T-helper 2 cell treated with Interferon-gamma antibody and Interleukin-4, amounts not matched to agents 100 ng/mL and 5 ng/mL, for 36 hours (primary cell): Measurements from ENCODE around the gene BCO2. TPM values are rescaled to one million over a fixed set of nuclear protein-coding genes. Genes with fewer than 3 reads are reported as not detected.
"Not testable (repeated sequence)": the region's sequence is repeated elsewhere in the genome, so short reads cannot be mapped to it uniquely, and the experiment has no call there.

Source experiments
- intact Hi-C: fragments of 100-400 bp; cut with micrococcal nuclease; formaldehyde crosslinking; loops from one replicate; pipeline ENCODE4 v1.15.1; 2023
- total RNA-seq: library from RNA; stranded (reverse); gene quantifications from 2 replicates; pipeline ENCODE4 v1.2.3, GENCODE V29; 2022

The BCO2 gene, protein sequence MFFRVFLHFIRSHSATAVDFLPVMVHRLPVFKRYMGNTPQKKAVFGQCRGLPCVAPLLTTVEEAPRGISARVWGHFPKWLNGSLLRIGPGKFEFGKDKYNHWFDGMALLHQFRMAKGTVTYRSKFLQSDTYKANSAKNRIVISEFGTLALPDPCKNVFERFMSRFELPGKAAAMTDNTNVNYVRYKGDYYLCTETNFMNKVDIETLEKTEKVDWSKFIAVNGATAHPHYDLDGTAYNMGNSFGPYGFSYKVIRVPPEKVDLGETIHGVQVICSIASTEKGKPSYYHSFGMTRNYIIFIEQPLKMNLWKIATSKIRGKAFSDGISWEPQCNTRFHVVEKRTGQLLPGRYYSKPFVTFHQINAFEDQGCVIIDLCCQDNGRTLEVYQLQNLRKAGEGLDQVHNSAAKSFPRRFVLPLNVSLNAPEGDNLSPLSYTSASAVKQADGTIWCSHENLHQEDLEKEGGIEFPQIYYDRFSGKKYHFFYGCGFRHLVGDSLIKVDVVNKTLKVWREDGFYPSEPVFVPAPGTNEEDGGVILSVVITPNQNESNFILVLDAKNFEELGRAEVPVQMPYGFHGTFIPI
- 1.1 and 1.4 TPM in 2 replicates for total RNA-seq

DNA sequence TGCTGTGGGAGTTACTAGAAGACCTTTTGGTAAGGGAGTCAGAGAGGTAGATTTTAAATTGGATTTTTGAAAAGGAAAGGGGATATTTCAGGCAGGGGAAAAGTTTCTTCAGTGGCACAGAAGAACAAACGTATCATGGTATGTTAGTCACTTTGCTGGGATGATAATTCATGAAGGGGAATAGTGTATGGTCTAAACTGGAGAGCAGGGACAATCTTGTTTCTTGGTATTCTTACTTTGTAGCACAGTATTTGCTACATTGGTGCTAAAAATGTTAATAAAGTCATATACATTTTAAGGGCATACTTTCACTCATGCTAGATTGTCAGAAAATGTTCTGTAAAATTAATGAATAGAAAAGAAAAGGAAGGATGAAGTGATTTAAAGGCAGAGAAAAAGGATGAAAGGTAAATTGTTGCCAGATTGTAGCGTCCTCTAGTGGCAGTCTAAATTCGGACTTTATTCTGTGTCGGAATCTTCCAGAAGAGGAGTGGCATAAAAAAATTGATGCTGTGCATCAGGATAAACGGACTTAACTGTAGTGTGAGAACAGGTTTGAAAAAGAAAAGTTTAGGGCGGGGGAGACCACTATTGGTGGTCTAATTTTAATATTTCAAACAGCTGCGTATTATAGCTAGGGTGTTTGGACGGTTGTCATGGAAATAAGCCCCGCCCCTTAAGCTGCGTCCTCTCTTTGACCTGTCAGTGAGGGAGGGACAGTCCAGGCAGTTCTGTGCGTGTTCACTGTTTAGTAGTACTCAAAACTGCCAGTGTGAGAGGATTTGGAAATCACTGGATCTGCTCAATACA is at the start of gene BCO2:
TSS of gene BCO2 (plus strand) at position 724 of the 810 bp plus-strand sequence. CDS start 90 bp downstream, outside the sequence.
- intact Hi-C loops = loop anchor here (5.0 kb wide), 2 partner anchors 63 to 243 kb away; no protein-coding TSS in a partner anchor

DNA sequence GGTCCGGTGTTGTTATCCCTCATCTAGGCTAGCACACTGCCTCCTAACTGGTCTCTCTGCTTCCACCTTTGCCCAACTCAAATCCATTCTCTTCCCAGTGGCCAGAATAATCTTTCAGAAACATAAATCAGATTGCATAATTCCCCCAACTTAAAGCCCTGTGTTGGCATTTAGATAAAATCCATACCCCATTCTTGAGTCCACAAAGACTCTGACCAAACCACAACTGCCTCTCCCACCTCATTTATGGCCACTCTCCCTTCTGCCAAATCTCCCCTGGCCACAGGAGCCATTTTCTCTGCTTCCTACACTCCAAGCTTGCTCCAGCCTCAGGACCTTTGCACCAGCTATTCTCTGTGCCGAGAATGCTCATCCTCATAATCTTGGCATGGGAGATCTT is 48.3 kb upstream of the BCO2 start:
- intact Hi-C loops = no loop called here

DNA sequence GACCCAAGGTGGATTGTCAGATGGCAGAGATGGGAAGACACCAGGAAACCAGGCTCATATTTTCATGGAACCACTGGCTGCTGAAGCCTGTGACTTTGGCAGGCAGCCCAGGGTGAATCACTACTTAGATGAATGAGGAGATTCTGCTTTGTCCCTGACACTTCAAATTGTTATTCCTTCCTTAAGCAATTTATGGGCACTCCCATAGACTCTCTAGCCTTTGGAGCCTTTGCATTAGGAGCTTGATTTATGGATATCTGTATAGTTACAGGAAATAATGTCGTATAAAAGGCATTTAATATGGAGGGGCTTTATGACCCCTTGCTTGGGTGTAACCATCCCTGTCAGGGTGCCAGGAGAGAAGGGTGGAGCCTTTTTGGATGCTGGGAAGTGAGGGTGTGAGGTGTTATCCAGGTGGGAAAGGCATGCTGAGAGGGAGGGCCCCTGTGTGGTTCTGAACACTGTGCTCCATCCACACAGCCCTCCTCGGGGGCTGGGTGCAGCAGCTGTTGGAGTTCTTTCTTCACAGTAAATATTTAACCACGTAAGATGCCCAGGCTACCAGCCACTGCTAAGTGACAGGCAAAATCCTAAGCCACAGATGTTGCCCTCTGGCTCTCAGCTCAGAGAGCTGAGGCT is 46.7 kb upstream of the BCO2 start:
- intact Hi-C loops = no loop called here

DNA sequence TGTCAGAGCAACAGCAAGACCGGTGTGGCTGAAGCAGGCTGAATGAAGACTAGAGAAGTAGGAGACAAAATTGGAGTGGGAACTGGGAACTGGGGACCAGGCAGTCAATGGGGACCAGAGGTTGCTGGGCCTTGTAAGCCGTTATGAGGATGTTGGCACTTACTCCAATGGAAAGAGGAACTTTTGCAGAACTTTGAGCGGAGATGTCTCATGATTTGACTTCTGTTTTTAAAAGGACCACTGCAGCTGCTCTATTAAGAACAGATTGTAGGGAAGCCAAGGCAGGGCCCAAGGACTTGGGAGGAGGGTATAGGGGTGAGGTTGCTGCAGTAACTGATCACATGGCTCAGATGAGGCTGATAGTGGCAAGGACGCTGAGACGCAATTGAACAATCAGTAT is 45.7 kb upstream of the BCO2 start:
- intact Hi-C loops = no loop called here

DNA sequence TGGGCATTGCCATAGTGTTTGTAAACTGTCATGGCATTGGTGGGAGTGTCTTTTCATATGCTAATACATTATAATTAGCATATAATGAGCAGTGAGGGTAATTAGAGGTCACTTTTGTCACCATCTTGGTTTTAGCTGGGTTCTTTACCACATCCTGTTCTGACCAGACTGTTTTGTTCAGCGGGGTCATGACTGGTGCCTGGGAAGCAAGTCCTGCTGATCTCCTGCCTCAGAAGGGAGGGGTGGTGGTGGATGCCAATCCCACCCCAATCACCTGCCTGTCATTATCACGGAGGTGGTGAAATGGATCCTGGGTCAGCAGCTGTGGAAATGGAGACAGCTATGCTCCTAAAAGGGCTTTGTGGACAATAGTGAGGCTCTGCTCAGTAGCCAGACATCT is 42.6 kb upstream of the BCO2 start:
- intact Hi-C loops = no loop called here

DNA sequence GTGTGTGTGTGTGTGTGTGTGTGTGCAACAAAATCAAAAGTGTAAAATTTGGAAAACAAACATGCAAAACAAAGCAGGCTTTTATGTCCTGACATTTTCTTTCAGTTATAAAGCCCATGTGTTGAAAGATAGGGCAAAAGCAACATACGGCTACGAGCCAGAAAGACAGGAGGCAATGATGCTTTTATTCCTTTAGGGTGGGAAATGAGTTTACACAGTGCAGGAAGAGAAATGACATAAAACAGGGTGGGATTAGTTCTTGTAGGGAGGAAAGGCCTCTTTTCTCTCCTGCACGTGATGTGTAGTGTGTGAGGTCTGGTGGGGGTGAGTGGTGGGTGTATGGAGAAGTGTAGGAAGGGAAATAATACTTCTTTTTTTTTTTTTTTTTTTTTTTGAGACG is 40.8 kb upstream of the BCO2 start:
- intact Hi-C loops = no loop called here

DNA sequence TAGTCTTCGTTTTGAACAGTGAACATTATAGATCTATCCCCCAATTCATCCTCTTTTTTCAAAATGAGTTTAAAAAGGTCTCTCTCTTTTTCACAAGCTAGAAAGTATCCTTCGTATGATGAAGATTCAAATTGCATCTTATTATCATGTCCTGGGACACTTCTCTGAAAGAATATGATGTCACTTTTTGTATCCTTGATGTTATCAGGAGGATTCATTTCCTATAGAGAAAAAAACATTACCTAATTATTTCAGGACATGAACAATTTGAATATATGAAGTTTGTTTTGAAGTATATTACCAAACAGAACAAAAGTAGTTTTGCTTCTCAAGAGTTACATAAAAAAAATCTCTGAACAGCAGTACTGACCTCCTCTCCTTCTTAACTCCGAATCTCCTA is 31.7 kb upstream of the BCO2 start:
- intact Hi-C loops = no loop called here

DNA sequence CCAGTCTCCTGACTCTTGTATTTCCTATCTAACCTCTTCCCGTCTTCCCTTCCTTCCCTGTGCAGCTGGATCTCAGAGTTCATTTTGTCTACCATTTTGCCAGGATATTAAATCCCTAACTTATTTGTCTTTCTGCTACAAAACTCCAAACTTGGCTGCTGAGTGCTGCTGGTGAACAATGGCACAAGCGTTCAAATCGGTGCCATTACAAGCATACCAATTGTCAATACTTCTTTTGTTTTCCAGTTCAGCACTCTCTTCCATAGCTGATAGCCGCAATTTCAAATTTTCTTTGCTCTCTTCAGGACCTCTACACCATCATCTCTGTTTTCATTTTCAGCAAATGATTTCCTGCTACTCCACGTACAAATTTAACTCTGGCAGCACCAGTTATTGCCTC is 24.8 kb upstream of the BCO2 start:
- intact Hi-C loops = no loop called here

DNA sequence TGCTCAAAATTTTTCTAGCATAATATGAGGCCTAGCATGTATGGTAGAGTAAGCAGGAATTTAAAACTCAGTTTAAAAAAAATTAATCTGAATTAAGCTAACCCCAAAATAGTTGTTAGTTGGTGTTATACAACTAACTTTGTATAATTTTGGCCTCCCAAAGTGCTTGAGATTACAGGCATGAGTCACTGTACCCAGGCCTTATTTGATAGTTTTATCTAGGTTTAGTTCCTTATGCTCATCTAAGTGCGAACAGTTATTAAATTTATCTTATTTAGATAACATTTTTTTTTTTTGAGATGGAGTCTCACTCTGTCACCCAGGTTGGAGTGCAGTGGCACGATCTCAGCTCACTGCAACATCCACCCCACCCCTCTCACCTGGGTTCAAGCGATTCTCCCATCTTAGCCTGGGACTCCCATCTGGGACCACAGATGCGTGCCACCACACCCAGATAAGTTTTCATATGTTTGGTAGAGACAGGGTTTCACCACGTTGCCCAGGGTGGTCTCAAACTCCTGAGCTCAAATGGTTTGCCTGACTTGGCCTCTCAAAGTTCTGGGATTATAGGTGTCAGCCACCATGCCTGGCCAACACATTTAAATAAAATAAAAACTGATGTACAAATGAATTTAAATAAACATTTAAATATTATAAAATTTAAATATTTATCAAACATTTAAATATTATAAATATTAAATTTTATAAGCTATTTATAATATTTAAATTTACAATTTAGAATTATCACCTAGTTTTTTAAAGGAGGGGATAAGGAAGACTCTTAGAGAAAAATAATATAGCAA is 19.0 kb upstream of the BCO2 start:
- intact Hi-C loops = no loop called here

DNA sequence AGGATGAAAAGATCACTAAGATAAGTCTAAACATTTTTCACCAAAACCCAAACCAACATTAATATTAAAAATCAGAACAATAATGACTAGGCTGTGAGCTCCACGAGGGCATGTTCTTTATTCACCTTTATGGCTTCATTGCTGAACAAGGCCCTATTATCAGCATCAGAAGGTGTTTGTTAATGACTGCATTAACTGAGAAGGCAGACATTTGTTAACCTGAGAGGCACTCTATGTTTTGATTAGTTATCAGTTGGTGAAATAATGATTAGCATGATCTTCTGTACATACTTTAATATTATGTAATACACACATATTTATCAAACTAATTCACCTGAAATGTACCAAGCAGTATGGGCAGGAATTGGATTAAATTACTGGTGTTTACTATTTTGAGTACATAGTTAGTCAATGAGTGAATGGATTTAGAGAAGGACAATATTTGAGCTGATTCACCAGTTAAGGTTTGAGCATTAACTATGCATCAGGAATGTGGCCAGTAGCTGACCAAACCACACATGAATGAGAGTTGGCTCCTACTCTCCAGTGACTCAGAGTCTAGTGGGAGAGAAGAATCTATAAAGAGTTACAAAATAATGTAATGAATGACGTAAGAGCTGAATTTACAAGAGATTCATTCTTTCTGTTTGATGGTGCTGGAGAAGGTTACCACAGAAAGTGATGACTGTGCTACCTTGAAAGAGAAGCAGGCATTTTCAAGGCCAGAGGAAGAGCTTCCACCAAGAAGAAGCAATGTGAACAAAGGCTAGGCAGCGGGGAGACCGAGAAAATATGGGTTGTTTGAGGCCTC is 18.2 kb upstream of the BCO2 start:
- intact Hi-C loops = no loop called here

DNA sequence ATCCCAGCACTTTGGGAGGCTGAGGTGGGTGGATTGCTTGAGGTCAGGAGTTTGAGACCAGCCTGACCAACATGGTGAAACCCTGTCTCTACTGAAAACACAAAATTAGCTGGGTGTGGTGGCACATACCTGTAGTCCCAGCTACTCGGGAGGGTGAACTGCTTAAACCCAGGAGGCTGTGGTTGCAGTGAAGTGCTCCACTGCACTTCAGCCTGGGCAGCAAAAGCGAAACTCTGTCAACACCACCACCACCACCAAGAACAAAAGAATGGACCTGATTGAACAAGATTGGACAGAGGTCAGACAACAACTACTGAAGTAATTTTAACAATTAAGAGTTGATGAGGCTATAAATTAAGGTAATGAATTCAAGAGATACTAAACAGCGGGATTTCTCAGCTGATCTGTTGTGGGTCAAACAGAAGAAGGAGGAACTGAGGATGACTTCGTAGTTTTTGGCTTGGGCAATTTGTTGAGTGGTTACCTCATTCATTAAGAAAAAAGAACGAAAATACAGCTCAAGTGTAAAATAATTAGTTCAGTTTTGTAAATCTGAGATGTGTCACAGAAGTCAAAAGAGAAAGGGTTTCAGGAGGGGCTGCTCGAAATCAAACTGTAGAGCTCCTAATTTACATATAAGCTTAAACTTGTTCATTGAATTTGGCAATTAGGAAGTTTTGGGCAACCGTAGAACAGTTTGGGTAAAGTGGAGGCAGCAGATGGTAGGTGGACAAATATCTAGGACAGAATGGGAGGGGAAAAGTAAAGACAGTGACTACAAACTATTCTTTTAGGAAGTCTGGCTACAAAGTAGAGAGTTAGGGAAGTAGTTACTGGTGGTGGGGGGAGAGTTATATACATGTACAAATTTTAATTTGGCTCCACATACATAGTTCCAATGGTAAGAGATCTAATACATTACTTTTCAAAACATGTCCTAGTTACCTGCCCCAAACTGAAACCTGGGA is 15.9 kb upstream of the BCO2 start:
- intact Hi-C loops = no loop called here

DNA sequence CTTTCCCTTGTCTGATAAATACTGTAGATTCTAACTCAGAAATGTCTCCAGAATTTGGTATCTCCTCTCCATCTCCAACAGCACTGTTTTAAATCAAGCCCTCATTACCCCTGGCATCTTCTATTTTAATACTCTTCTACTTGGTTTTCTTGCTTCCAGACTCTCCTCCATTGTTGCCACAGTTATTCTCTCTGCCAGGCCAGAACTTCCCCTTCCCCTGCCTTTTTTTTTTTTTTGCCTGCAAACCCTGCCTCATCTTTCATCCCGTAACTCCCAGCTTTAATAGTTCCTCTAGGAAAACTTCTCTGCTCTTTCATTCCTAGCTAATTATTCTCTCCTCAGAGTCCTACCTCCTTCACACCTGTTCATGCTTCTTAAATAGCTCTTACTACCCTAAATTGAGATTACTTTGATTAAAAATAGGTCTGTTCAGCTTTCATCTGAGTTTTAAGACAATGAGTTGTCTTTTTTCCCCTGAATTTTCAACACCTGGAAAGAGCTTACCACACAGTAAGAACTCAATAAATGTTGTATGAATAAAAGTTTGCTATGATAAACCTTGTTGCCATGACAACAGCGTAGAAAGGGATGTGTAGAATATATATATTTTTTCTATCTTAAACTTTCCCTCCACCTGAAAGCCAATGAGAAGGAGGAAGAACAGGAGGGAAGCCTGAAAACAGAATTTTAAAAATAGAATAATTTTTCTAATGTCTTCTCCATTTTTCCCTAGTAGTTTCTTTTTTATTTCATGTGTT is 15.0 kb upstream of the BCO2 start:
- intact Hi-C loops = no loop called here

DNA sequence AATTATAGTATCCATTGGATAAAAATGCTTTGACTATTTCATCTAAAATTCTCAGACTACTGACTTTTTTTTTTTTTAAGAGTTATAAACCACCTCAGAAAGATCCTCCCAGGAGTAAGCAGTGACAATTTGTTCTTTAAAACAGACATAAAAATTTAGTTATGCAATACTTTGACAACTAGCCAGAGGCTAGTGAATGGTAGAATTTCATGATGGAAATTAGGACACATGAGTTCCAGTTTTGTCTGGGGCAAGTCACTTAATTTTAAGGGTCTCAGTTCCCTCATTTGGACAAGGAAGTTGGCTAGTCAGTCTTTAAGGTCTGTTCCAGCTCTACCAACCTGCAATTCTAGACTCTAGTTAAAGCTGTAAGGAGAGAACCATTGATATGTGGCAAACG is 14.3 kb upstream of the BCO2 start:
- intact Hi-C loops = no loop called here

DNA sequence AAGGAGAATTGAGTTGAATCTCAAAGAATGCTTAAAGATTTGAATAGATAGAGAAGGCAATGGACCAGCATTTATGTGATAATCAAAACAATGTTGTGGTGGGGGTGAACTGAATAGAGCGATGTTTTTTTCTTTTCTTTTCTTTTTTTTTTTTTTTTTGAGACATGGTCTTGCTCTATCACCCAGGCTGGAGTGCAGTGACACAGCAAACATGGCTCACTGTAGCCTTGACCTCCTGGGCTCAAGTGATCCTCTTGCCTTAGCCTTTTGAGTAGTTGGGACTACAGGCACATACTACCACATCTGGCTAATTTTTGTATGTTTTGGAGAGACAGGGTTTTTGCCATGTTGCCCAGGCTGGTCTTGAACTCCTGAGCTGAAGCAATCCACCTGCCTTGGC is 13.1 kb upstream of the BCO2 start:
- intact Hi-C loops = not testable (repeated sequence)

DNA sequence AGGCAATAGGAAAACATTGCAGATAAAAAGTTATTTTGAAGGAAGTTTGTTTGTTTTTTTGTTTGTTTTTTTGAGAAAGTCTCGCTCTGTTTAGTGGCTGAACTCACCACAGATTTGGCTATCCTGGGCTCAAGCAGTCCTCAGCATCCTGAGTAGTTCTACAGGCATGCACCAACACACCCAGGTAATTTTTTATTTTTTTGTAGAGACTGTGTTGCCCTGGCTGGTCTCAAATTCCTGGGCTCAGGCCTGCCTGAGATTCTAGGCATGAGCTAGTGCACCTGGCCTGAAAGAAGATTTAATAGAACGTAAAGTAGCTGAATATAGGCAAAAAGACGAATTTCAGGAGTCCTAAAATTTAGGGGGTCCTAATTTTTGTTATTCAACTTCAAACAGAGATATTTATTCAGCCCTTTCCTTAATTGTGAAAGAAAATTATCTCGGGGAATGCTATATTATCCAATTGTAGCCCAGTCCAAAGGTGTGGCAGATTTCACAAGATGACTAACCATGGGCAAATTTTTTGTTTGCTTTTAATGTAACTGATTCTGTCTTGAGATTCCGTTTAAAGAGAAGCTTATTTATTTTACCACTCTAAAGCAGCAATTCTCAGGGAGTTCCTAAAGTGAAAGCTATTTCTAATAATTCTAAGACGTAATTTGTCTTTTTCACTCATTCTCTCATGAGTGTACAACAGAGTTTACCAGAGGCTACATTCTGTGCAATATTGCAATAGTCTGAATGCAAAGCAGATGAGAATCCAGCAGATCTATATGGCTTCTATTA is 12.4 kb upstream of the BCO2 start:
- intact Hi-C loops = no loop called here

DNA sequence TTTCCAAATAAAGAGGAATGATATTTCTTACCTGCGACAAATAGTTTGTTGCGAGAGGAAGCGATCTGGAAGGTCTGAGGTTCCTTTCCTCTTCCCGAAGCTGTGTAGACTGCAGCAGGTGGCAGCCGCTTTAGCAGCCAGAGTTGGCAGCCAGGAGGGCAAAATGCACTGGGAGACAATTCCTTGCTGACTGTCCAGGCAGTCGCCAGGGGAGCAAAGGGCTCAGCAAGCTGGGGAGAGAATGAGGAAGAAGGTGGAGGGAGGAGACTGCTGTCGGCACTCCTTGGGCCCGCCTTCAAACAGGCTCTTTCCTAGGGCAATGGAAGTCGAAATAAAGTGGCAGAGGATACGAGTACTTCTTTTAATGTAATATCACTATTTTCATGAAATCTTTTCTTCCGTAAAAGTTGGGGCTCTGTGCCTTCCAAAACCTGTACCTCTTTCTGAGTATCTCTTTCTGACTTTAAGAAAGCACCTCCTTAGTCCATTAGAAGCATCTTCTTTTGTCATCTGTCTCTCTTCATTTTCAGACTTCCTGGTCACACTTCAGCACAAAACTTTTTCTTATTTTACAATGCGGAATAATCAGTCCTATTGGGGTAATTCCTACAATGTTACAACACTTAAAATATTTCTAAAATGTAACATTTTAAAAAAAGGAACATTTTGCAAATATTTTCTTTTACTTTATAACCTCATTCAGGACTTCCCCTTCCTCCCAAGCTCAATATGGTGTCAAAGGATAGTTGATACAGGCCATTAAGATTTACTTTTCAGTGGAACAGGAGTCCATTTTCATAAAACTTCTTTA is 11.2 kb upstream of the BCO2 start, which contains the start of gene IL18:
TSS of gene IL18 (minus strand) at position 220 of the 811 bp plus-strand sequence. CDS start 9,041 bp downstream, outside the sequence.
- intact Hi-C loops = no loop called here
